ENCODE measurements around the gene OPN4.

- TF ChIP-seq EZH2 (IDR thresholded peaks at IDR 0.05; ENCODE audit: insufficient read depth, poor library complexity, severe bottlenecking) = no peak
- no peak for TF ChIP-seq EZH2phosphoT487 (IDR thresholded peaks at IDR 0.05; ENCODE audit: insufficient read depth, low read depth)
These were observed 17.1 kb downstream of the OPN4 start for GRCh38 chr10:86671419-86671818.
